Measurements from ENCODE around the gene CCDC69.

Gene CCDC69

DNA sequence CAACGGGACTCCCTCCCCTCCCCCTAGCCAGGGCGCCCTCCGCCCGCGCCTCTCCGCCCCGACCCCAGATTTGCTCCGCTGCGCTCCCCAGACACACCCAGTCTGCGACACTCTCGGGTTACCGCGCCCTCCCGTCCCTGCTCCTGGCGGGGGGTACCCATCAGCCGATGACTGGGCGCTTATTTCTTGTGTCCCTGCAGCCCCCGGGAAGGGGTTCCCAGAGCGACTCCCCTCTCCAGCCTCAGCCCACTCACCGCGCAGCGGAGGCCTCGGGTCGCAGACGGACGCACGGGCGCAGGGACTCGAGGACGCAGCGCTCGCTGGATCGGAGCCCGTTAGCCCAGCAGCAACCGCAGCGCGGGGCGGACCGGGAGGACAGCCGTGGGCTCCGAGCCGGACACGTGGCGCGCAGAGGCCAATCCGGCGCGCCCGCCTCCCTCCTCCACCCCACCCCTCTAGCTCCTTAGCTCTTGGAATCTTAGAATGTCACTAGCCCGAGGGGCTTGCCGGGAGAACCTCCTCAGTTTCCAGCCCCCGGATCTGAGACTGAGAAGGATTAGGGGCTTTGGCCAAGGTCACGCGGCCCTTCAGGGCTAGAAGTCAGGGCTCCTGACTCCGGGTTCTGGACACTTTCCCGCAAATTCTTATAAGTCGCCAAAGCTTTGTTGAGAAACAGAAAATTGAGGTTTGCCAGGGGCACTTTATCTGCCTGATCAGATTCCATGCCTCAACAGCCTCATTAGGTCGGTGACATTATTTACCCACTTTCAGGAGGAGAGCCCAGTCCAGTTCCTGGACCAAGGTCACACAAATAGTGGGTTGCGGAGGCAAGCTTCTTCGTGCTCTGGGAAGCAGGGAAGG is 66.2 kb downstream of the CCDC69 start, which contains the start of gene ANXA6:
TSS of gene ANXA6 (minus strand) at position 354 of the 861 bp plus-strand sequence. CDS start 9,878 bp downstream, outside the sequence.
- peak; percentile 62 for DNase-seq

DNA sequence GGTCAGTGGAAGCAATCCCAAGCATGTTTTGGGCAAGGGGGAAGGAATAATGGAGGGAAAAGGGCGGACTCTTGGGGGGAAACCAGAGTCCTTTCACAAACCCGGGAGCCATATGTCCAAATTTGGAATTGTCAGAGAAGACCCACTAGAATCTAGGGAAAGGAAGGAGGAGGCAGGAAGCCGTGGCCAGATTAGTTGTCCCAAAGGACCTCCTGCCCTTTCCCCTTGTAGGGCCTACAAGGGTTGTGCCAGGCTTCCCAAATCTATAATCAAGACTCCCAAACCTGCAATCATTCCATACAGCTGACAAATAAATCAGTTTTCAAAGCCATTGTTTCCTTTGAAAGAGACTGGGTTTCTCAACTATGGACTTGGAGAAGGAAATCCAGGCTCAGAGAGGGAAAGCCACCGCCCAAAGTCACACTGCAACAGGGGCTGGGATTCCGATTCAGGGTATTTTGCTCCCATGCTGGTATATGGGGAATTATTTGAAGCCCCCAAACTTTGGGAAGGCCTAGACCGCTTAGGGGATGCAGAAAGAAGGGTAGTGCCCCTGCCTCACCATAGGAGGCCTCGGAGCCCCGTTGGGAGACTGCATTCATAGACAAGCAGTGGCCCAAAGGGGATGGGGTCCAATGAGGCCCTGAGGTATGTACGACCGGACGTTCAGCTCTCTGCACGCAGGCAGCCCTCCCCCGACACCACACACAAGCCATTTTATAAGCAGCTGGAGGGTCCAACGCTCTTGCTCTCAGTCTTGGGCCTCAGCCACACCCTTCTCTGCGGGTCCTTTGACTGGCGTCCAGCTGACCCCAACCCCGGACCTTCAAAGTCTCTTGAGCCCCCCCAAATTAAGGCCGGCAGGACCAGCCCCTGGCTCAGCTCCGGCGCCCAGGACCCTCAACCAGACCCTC is 67.1 kb downstream of the CCDC69 start:
- peak; percentile 31 for DNase-seq

- no peak for DNase-seq
Measured at GRCh38 chr5:151155775-151156506, 68.0 kb downstream of the CCDC69 start.

DNA sequence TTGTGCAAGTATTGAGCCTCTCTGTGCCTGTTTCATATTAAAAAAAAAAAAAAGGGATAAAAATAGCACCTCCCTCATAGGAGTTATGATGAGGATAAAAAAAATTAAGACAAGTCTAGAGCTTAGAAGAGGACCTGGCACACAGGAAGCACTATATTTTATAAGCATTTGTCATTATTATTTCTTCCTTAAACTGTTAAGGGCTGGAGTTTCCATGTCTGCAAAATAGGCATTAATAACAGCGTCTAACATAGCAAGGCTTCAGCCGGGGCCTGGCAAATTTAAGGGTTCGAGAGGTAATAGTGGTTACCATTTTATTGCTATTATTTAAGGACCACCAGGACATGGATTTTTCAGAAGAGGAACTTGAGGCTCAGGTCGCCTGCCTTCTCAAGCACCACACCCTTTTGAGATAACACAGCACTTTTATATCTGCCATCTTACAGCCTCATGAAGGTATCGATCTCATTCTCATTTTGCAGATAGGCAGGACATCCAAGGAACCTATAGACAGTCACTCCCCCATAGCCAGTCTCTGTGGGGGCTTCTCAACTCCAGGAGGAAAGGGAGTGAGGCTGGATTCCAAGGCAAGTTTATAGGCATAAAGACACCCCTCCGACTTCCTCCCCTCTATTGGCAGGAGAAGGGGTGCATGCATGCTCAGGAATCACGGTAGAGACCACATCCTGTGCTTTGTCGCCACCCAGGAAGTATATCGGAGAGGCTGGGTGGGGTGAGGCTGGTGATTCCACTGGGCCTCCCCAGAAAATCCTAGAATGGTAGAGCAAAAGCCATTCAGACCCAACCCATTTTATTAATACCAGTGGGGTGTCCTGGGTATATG is 68.7 kb downstream of the CCDC69 start:
- peak; percentile 71 for DNase-seq

DNA sequence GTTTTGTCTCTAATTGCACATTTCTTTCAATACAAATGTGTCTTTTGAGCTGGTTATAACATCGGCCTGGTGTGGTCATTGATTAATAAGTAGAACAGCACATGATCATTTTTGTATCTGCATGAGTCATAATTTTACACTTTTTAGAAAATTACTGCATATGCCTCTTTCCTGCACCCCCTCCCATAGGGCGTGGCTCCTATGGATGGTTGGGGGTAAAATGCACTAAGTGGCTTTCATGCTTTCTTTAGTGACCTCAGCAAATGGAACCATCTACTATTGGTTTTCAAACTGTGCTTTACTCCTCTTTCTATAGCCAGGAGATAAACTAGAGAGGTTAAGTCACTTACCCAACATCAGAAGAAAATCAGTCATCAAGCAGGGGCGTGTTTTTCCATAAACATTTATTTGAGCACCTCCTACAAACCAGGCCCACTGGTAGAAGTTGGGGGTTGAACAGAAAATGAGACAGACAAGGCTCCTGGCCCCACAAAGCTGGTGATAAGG is 70.1 kb downstream of the CCDC69 start:
- DNase-seq = peak; percentile 30

GRCh38 chr5:151153300-151153699 is 70.6 kb downstream of the CCDC69 start:
- DNase-seq = no peak

DNA sequence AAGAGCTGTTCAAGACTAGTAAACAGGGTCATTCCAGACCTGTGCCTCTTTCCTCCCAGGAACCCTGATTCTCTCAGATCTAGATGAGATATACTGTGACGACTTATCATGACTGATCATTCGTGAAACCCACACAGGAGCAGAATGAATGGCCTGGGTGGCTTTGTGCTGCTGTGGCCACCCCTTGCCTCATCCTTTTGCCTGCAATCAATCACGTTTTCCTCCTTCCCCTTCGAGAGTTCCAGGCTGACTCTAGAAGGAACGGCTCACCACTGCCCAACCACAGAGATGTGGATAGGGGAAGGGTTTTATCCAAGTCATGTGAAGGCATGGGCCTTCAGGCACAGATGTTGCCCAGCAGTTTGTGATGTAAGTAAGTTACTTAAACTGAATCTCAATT is 72.1 kb downstream of the CCDC69 start:
- peak; percentile 32 for DNase-seq

- DNase-seq = peak; percentile 36
Measured at GRCh38 chr5:151151263-151151660, 72.6 kb downstream of the CCDC69 start.

DNA sequence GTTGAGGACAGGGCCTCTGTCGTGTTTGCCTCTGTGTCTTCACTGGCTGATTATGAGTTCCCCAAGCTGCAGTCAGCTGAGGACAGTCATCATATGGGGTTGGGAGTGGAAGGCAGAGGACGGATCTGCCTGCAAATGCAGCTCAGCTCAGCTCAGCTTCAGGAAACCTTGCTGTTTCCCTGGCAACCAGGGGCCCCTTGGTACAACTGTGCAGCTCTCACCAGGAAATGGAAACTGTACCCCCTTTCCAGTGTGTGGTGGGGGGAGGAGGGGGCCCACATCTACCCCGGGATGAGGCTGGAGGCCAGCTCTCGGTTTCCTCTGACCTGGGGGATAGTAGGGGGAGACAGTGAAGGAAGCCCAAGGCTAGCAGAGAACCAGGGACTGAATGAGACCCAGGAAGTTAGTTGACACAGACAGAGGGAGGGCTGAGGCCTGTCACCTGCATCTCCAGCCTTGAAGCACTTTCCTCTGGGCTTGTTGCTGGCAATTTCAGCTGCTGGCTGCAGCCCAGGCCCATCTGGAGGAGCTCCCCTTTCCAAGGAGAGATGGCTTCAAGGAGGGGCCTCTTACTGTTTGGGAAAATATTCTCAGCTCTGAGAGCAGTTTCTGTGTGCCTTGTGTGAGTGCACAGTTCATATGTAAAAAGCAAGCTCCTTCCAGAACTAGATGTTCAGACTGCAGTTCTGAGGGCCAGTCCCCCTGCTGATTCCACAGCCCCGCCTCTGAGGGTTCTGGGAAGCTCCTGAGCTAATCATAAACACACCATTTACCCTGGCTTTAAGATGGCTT is 73.2 kb downstream of the CCDC69 start:
- DNase-seq = peak; percentile 80

DNA sequence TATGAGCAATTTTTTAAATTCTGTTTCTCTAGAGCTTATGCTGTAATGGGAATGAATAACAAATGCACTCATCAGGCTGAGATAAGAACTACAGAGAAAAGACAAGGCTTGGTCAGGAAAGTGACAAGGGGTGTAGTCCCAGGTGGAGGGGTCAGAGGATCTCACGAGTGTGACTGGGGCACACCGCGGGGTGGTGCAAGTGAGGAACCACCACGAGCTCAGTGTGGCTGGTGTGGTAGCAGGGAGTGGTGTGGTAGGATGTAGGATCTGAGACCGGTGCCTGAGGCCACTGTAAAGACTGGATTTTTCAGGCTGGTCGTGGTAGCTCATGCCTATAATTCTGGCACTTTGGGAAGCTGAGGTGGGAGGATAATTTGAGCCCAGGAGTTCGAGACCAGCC is 75.3 kb downstream of the CCDC69 start:
- peak; percentile 31 for DNase-seq

DNA sequence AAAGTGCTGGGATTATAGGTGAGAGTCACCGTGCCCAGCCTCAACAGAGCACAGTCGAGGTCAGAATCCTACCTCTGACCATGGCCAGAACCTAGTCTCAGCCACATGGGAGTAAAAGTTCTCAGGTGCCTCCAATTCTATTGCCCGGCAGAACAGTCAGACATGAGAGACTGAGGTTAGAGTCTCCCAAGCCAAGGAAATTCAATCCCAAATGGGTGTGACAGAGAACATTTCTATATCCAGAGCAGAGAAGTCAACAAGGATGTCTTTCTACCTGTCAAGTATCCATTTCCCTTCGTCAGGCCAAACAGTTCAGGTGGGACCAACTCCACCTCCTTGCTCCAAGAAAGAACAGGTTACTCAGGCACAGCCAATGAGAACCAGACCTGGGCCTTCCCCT is 76.9 kb downstream of the CCDC69 start:
- DNase-seq = no peak

GRCh38 chr5:151146061-151146460 is 77.8 kb downstream of the CCDC69 start:
- no peak for DNase-seq

DNA sequence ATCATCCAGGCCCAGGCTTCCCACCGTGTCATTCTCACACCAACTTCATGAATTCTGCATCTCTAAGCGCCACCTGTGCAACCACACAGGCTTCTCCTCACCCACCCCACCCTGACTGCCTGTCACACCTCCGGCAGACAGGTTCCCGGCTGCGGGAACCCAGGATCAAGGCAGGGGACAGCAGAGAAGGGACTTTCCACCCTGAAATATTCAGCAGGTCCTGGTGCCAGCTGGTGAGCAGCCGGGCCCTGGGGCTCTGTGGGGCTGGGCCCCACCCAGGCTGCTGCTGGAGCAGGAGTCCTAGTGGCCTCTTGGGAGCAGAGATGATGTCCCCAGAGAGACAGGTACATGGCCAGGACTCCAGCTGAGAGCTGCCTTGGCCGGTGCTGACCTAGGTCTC is 79.0 kb downstream of the CCDC69 start:
- no peak for DNase-seq

DNA sequence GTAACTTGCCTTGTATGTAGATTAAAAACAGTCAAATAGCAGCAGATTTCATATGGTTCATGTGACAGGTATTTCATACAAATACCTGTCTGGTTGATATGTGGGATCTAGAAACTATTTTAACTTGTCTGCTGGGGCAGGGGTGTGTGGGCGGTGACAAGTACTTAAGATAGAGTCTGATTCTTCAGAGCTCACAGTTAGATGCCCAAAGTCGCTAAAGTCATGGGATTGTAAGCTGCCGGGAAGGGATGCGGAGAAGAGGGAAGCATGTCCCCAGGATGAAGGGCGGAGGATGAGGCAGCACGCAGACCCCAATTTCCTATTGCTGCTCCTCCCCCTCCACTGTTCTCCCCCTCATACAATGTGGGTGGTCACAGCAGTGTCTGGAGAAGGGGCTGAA is 79.6 kb downstream of the CCDC69 start:
- no peak for DNase-seq

DNA sequence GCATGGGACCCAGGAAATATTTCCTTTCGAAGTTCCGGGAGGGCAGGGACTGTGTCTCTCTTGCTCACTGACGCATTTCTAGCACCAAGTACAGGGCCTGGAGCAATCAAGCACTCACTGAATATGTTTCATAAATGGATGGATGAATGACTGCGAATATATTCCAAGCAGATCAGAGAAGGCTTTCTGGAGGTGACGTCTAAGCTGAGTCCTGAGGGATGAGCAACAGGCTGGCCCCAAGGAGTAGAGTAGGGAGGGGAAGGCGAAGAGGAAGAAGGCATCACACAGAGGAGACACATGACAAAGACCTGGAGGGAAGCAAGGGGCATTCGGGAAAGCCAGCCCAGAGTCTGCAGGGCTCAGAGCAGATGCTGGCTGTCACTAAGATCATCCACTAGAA is 80.2 kb downstream of the CCDC69 start:
- no peak for DNase-seq

GRCh38 chr5:151142933-151143332 is 81.0 kb downstream of the CCDC69 start:
- no peak for DNase-seq

DNA sequence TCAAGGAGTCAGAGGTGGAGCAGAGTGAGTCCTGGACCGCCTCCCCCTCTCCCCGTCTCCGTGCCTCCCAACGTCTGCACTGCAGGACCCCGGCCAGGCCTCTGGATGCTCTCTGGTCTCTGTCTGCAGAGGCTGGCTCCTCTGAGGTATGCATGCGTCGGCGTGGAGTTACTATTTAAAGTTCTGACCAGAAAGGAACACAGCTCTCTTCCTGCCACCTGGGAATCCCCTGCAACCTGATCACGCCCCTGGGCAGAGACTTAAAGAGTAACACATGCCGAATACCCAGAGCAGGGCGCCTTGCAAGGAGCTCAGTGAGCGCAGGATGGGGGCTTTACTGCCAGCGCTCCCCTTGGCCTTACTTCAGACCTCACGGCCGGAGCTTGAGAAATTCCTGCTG is 82.4 kb downstream of the CCDC69 start:
- peak; percentile 77 for DNase-seq

GRCh38 chr5:151140686-151141459 is 83.0 kb downstream of the CCDC69 start:
- no peak for DNase-seq

GRCh38 chr5:151139646-151140045 is 84.2 kb downstream of the CCDC69 start:
- peak; percentile 51 for DNase-seq

DNA sequence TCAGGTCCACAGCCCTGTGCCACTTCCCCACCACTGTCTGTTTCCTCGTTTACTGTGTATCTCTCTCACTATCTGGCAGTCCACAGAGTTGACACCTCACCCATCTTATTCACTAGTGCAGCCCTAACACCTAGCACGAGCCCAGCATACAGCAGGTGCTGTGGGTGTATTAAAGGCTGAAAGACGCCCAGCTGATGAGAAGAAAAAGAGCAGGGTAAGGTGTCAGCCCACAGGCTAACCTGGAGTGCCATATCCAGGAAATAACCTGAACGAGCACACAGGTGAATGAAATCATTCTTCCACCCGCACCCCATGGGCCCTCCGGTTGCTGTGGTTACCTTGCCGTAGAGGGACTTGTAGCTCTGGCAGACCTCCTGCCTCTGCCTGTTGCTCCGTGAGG is 84.9 kb downstream of the CCDC69 start:
- DNase-seq = peak; percentile 71

Data from CD4-positive, alpha-beta T cell treated with Interleukin-17A for 1 hour (primary cell).